ENCODE data around the gene KIAA1328. TPM values are rescaled to one million over a fixed set of nuclear protein-coding genes. Genes with fewer than 3 reads are reported as not detected.

Gene KIAA1328
- total and polyA plus RNA-seq, 2 experiments from 2014 or later = 3.5 to 3.9 TPM

DNA sequence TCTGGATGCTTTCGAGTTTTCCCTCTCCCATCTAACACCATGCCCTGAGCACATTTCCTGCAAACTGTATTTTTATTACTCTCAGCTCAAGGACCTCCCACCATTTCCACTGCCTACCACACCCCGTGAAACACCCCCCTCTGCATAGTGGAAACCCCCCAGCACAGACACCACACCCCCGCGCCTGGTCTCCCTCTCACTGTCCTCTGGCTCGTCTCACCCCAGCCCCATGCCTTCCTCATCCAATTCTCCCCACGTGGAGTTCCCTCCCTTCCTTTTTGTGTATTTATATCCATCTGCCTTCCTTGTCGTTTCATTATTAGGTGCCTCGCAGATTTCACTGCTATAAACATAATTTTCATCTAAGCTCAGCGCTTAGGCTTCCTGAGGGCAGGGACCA, 429.2 kb downstream of the KIAA1328 start:
- Histone ChIP-seq H3K4me3 (no peak overlapping the region), H2AFZ (no peak overlapping the region), H3K27ac (no peak overlapping the region), H4K20me1 (ENCODE audit: insufficient read depth) (no peaks in the 10 kb centered on the region), H3K9ac (no peak overlapping the region), H3F3A (ENCODE audit: insufficient read depth) (no peaks in the 10 kb centered on the region), H3K79me2 (ENCODE audit: insufficient read depth) (no peaks in the 10 kb centered on the region), H3K4me1 (ENCODE audit: insufficient read depth) (no peaks in the 10 kb centered on the region), H3K9me3 (ENCODE audit: low read depth) (no peaks in the 10 kb centered on the region), H3K27me3 (replicated peaks; ENCODE audit: insufficient read depth) (peaks cover 34% of the 10 kb centered on the region), H3K4me2 (ENCODE audit: unreplicated experiment) (no peak overlapping the region), H3K9me2 (ENCODE audit: insufficient read depth) (no peaks in the 10 kb centered on the region), H3K36me3 (ENCODE audit: low read depth) (no peaks in the 10 kb centered on the region)
- WGBS, 2 experiments (ENCODE audit: low coverage in 1 of 2, low lambda C conversion rate in 2 of 2, missing lambda C conversion rate in 2 of 2) = 7% methylated on average over 8 to 9 of the region's 9 CpGs
- in situ Hi-C loops (cut with MboI) = no loop called here
- DNase-seq = no peak
- TF ChIP-seq EZH2 (IDR thresholded peaks at IDR 0.05; ENCODE audit: insufficient read depth, poor library complexity, severe bottlenecking) (peak; percentile 34), EZH2phosphoT487 (IDR thresholded peaks at IDR 0.05; ENCODE audit: insufficient read depth, low read depth) (no peak)

DNA sequence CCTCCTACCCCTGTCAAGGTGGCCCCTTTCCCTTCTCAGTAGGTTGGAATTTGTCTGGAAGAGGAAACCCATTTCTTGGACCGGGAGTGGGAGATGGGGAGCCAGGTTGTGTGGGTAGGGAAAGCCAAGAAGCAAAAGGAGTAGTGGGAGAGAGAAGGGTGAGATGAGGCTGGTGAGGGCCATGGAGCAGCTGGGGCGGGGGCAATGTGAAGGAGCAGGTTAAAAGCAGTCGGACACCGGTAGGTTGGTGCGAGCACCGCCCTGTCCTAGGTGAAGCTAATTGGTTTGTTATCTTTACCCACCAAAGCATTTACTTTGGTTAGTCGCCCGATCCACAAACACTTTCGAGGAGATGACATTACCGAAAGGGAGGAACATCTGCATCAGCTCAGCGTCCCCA, 429.9 kb downstream of the KIAA1328 start:
- Histone ChIP-seq H3F3A (ENCODE audit: insufficient read depth) (no peaks in the 10 kb centered on the region), H3K9me3 (ENCODE audit: low read depth) (no peaks in the 10 kb centered on the region), H3K4me1 (ENCODE audit: insufficient read depth) (no peaks in the 10 kb centered on the region), H4K20me1 (ENCODE audit: insufficient read depth) (no peaks in the 10 kb centered on the region), H3K4me2 (ENCODE audit: unreplicated experiment) (no peak overlapping the region), H3K27ac (no peak overlapping the region), H3K27me3 (replicated peaks; ENCODE audit: insufficient read depth) (peaks cover 28% of the 10 kb centered on the region), H3K4me3 (no peak overlapping the region), H2AFZ (no peak overlapping the region), H3K79me2 (ENCODE audit: insufficient read depth) (no peaks in the 10 kb centered on the region), H3K36me3 (ENCODE audit: low read depth) (no peaks in the 10 kb centered on the region), H3K9ac (no peak overlapping the region), H3K9me2 (ENCODE audit: insufficient read depth) (no peaks in the 10 kb centered on the region)
- DNase-seq = no peak
- 45 to 51% methylated on average over 11 of the region's 11 CpGs for WGBS, 2 experiments (ENCODE audit: low coverage in 1 of 2, low lambda C conversion rate in 2 of 2, missing lambda C conversion rate in 2 of 2)
- TF ChIP-seq EZH2phosphoT487 (IDR thresholded peaks at IDR 0.05; ENCODE audit: insufficient read depth, low read depth) (no peak), EZH2 (IDR thresholded peaks at IDR 0.05; ENCODE audit: insufficient read depth, poor library complexity, severe bottlenecking) (no peak)
- in situ Hi-C loops (cut with MboI) = no loop called here

DNA sequence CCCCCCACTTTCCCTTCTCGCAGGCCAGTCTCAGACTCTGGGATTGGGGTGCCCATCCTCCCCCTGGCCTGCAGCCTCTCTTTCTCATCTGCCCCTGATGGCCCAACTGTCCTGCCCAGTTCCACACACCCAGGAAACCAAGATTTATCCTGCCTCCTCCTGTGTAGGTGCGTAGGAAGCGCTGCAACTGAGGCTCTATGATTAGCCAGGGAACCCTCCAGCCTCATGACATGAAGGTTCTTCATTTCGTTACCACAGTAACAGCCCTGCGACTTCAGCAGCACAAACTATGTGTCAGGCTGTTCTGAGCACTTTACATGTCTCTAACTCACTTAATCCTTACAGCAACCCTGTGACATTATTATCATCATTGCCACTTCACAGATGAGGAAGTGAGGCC, 430.8 kb downstream of the KIAA1328 start:
- Histone ChIP-seq H3K4me1 (ENCODE audit: insufficient read depth) (no peaks in the 10 kb centered on the region), H3K4me3 (no peak overlapping the region), H3K27ac (no peak overlapping the region), H3K27me3 (replicated peaks; ENCODE audit: insufficient read depth) (peaks cover 23% of the 10 kb centered on the region), H3F3A (ENCODE audit: insufficient read depth) (no peaks in the 10 kb centered on the region), H3K4me2 (ENCODE audit: unreplicated experiment) (no peak overlapping the region), H4K20me1 (ENCODE audit: insufficient read depth) (no peaks in the 10 kb centered on the region), H3K9me3 (ENCODE audit: low read depth) (no peaks in the 10 kb centered on the region), H3K9ac (no peak overlapping the region), H3K36me3 (ENCODE audit: low read depth) (no peaks in the 10 kb centered on the region), H3K9me2 (ENCODE audit: insufficient read depth) (no peaks in the 10 kb centered on the region), H3K79me2 (ENCODE audit: insufficient read depth) (no peaks in the 10 kb centered on the region), H2AFZ (no peak overlapping the region)
- 27 to 34% methylated on average over 5 of the region's 5 CpGs for WGBS, 2 experiments (ENCODE audit: low coverage in 1 of 2, low lambda C conversion rate in 2 of 2, missing lambda C conversion rate in 2 of 2)
- TF ChIP-seq EZH2phosphoT487 (IDR thresholded peaks at IDR 0.05; ENCODE audit: insufficient read depth, low read depth) (no peak), EZH2 (IDR thresholded peaks at IDR 0.05; ENCODE audit: insufficient read depth, poor library complexity, severe bottlenecking) (no peak)
- in situ Hi-C loops (cut with MboI) = no loop called here
- DNase-seq = no peak

DNA sequence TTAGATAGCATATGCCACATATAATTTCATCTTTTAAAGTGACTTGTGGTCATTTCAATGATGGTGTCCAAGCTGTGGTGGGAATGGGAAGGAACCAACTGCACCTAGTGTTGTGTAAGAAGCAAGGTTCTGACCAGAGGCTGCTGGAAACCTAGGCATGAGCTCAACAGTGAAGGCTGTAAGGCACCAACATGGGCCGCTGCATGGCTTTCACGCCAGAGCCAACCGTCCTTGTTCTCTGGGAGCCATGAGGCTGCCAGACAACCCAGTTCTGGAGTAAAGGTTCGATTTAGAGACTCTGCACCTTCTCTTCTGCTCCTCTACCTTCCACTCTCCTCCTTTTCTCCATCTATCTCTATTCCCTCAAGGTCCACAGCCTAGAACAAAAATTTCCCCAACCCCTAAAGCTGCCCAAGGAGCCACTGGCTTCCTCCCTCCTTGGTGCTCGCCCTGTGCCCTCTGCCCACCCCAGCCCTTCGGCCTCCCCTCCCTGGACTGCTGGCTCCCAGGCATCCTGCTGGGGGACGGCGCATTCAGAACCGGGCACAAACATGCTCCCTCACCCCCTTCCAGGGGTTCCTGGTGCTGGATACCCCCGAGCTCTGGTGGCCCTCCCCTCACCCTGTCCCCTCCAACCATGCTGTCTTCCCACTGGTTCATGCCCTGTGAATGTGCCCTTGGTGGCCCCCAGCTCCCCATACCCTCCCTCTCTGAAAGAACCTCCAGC, 431.6 kb downstream of the KIAA1328 start:
- no peaks in the 10 kb centered on the region for H3K4me1 ChIP-seq (ENCODE audit: insufficient read depth)
- WGBS, 2 experiments (ENCODE audit: low coverage in 1 of 2, low lambda C conversion rate in 2 of 2, missing lambda C conversion rate in 2 of 2) = 41 to 64% methylated on average over 4 to 10 of the region's 10 CpGs
- H3K9ac ChIP-seq = no peak overlapping the region
- H3K4me3 ChIP-seq = no peak overlapping the region
- H4K20me1 ChIP-seq (ENCODE audit: insufficient read depth) = no peaks in the 10 kb centered on the region
- no peaks in the 10 kb centered on the region for H3F3A ChIP-seq (ENCODE audit: insufficient read depth)
- in situ Hi-C loops (cut with MboI) = no loop called here
- no peaks in the 10 kb centered on the region for H3K36me3 ChIP-seq (ENCODE audit: low read depth)
- no peak overlapping the region for H3K4me2 ChIP-seq (ENCODE audit: unreplicated experiment)
- TF ChIP-seq EZH2 (IDR thresholded peaks at IDR 0.05; ENCODE audit: insufficient read depth, poor library complexity, severe bottlenecking) = no peak
- no peak for TF ChIP-seq EZH2phosphoT487 (IDR thresholded peaks at IDR 0.05; ENCODE audit: insufficient read depth, low read depth)
- no peak for DNase-seq
- H3K9me2 ChIP-seq (ENCODE audit: insufficient read depth) = no peaks in the 10 kb centered on the region
- H3K27ac ChIP-seq = no peak overlapping the region
- H2AFZ ChIP-seq = no peak overlapping the region
- H3K9me3 ChIP-seq (ENCODE audit: low read depth) = no peaks in the 10 kb centered on the region
- peaks cover 15% of the 10 kb centered on the region; the same call in 1 of the 2 replicates for H3K27me3 ChIP-seq (replicated peaks; ENCODE audit: insufficient read depth)
- no peaks in the 10 kb centered on the region for H3K79me2 ChIP-seq (ENCODE audit: insufficient read depth)
